Activated CD8-positive, alpha-beta memory T cell treated with anti-CD3 and anti-CD28 coated beads for 24 hours (primary cell): Measurements from ENCODE around the gene DCUN1D2.
A peak's percentile ranks its signal among the peaks of the same experiment; 100 is the strongest.
"Not testable (repeated sequence)": the region's sequence is repeated elsewhere in the genome, so short reads cannot be mapped to it uniquely, and the experiment has no call there.

ENCODE experiments used
- DNase-seq: peaks from one replicate; pipeline ENCODE4 v3.0.0-alpha.2; 2020

Gene DCUN1D2

DNA sequence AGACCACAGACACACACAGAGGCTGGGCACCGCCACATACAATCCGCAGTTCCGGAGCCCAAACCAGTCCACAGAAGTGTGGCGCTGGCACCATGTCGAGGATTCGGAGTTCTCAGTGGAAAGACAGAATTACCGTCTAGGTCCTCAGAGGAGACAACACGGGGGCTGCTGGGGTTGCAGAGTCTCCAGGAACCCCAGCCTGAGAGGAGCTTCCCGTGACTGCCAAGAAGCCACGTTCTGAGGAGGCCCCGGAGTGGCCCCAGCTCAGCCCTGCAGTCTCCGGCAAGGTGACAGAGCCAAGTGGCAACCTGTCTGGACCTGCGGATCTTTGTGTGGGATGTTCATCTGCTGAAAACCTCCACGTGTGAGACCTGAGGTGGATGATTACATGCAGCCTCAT, 29.9 kb downstream of the DCUN1D2 start:
- DNase-seq = no peak

- no peak for DNase-seq
These were observed 30.4 kb downstream of the DCUN1D2 start for GRCh38 chr13:113460064-113460555.

- DNase-seq = no peak
These were observed 32.1 kb downstream of the DCUN1D2 start for GRCh38 chr13:113458253-113459065.

DNA sequence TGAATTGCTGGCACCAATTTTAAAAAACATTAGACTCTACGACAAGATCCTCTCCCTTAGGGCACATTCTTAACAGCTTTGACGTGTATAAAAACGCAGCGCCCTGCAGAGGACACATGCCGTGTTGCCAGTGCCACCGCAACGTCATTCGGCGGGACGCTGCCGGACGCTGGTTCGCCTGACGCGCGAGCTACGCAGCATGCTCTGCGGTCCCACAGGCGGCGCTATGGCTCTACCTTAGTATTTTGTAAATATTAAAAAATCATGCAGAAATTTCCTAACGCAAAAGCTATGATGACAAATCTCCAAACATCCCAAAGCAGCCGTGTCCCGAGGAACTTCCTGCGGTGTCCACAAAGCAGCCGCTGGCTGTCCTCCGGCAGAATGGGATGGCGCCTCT, 33.0 kb downstream of the DCUN1D2 start:
- DNase-seq = no peak

GRCh38 chr13:113456116-113456702, 34.3 kb downstream of the DCUN1D2 start:
- DNase-seq = no peak

DNA sequence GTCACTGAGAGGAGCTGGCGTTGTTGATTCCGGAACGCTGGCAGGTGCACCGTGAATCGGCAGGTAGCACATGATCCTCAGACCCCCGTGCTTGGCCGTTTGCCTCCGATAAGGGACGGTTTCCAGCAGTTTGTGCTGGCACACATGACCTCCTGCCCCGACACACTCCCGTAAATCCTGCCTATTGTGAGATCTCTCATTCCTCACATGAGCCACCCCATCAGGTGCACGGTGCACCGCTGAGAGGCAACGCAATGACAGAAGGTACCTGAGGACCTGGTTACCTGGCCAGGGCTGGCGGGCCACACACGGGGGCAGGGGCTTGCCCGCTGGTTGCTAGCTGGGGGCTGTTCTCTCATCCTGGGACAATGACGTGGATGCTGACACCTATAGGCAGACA, 35.1 kb downstream of the DCUN1D2 start:
- no peak for DNase-seq

GRCh38 chr13:113454936-113455335, 35.6 kb downstream of the DCUN1D2 start:
- no peak for DNase-seq

- DNase-seq = peak; percentile 24
These were observed 37.3 kb downstream of the DCUN1D2 start, which contains the start of gene ADPRHL1 for GRCh38 chr13:113452942-113453901. TSS of gene ADPRHL1 (minus strand) at chr13:113453488. CDS start at chr13:113453437, 51 bp downstream.

DNA sequence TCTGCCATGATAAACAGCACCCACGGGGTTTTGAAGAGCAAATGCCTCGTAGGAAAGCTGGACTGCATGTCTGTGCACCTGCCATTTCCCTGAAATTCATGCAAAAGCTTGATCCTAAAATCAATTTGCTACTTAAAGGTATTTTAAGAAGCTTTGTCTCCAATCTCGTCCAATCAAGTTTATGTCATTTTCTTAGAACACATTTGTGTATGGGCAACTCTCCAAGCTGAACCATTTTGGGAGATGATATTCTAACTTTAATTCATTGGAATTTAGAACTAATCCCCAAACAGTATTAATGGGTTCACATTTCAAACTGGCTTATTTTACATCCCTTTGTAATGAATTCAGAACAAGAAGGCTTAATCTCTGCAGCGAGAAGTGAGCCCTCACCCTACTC, 38.0 kb downstream of the DCUN1D2 start:
- DNase-seq = no peak

GRCh38 chr13:113451951-113452421, 38.5 kb downstream of the DCUN1D2 start:
- DNase-seq = no peak

DNA sequence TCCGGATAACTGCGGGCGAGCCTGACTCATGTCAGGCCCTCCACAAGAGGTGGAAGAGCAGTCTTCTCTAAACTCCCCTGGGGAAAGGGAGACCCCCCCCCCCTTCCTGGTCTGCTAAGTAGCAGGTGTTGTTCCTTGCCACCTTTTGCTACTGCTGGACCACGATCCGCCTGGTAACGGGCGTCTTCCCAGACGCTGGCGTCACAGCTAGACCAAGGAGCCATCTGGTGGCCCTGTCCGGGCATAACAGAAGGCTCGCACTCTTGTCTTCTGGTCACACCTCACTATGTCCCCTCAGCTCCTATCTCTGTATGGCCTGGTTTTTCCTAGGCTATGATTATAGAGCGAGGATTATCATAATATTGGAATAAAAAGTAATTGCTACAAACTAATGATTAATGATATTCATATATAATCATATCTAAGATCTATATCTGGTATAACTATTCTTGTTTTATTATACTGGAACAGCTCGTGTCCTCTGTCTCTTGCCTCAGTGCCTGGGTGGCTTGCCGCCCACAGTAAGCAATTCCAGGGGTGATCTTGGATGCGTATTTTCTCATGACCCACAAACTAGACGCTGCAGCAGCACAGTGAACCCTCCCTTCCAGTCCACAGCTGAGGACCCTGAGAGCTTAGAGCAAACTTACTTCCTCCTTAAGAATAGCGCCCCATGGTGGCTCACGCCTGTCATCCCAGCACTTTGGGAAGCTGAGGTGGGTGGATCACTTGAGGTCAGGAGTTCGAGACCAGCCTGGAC, 39.5 kb downstream of the DCUN1D2 start:
- DNase-seq = not testable (repeated sequence)

DNA sequence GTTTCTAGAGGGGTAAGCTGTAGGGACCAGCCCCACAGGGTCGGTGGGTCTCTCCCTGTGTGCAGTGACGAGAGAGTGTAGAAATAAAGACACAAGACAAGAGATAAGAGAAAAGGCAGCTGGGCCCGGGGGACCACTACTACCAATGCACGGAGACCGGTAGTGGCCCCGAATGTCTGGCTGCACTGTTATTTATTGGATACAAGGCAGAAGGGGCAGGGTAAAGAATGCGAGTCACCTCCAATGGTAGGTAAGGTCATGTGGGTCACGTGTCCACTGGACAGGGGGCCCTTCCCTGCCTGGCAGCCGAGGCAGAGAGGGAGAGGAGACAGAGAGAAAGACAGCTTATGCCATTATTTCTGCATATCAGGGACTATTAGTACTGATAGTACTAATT, 40.2 kb downstream of the DCUN1D2 start:
- not testable (repeated sequence) for DNase-seq

- DNase-seq = no peak
These were observed 40.7 kb downstream of the DCUN1D2 start for GRCh38 chr13:113449693-113450347.

- peak; percentile 64 for DNase-seq
These were observed 41.4 kb downstream of the DCUN1D2 start for GRCh38 chr13:113448885-113449692.

GRCh38 chr13:113448545-113448884, 42.0 kb downstream of the DCUN1D2 start:
- no peak for DNase-seq

GRCh38 chr13:113447596-113447995, 42.9 kb downstream of the DCUN1D2 start:
- DNase-seq = no peak

- no peak for DNase-seq
These were observed 44.0 kb downstream of the DCUN1D2 start for GRCh38 chr13:113446488-113446854.

DNA sequence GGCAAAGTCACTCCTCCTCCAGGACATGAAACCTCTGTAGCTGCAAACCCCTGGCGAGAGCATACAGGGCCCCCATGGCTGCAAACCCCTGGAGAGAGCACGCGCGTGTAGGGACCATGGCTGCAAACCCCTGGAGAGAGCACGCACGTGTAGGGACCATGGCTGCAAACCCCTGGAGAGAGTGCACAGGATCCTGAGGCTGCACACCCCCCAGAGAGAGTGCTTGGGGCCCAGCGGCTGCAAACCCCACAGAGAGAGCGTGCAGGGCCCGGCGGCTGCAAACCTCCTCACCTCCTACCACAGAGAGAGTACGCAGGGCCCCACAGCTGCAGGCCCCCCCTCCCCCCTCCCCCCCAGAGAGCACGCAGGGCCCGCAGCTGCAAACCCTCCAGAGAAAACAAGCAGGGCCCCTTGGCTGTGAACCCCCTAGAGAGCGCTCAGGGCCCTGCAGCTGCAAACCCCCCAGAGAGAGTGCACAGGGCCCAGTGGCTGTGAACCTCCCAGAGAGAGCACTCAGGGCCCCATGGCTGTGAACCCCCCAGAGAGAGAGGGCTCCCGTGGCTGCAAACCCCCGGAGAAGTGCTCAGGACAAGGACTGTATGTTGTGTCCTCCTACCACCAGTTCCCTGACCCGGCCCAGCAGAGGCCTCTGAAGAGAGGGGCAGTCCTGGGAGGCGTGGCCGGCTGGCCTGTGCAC, 44.6 kb downstream of the DCUN1D2 start:
- no peak for DNase-seq

DNA sequence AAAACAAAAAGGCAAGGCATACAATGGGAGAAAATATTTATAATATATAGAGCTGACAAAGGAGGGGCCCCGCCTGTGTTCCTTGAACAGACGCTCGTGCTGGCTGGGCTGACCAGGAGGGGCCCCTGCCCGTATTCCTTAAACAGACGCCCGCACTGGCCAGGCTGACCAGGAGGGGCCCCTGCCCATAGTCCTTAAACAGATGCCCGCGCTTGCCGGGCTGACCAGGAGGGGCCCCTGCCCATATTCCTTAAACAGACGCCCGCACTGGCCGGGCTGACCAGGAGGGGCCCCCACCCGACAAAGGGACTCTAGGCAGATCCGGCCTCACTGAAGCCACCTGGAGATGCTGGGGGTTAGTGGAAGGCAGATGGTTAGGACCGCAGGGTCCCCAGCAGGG, 46.5 kb downstream of the DCUN1D2 start:
- no peak for DNase-seq

- DNase-seq = no peak
These were observed 47.5 kb downstream of the DCUN1D2 start for GRCh38 chr13:113442985-113443362.
